Brain microvascular endothelial cell (primary cell): Measurements from ENCODE around the gene TFF3.
"Not testable (repeated sequence)": the region's sequence is repeated elsewhere in the genome, so short reads cannot be mapped to it uniquely, and the experiment has no call there.

Experiments used
- DNase-seq: peaks from one replicate; pipeline ENCODE4 v3.0.0-alpha.2; 2020
- H3K27ac ChIP-seq: fragments of 250-450 bp; sonication (Bioruptor Pico); 2 replicates; pipeline ENCODE4 v1.5.1; 2020; ENCODE audit warnings: mild to moderate bottlenecking, moderate library complexity
- H3K27me3 ChIP-seq: fragments of 250-450 bp; sonication (Bioruptor Pico); replicated peaks from 2 replicates; pipeline ENCODE4 v1.5.1; 2020; ENCODE audit warnings: mild to moderate bottlenecking
- H3K36me3 ChIP-seq: fragments of 250-450 bp; sonication (Bioruptor Pico); replicated peaks from 2 replicates; pipeline ENCODE4 v1.5.1; 2020; ENCODE audit warnings: mild to moderate bottlenecking
- H3K4me3 ChIP-seq: 2 replicates; pipeline ENCODE4 v1.5.1; 2011; ENCODE audit warnings: low read depth, mild to moderate bottlenecking, control low read depth, low read length, moderate library complexity
- CTCF ChIP-seq: IDR thresholded peaks from 2 replicates; pipeline ENCODE4 v1.5.1; 2011; ENCODE audit warnings: low read depth, mild to moderate bottlenecking, moderate library complexity, low read length, control low read depth, inconsistent platforms; ENCODE audit errors: missing control alignments
- in situ Hi-C: cut with HindIII; loops from 2 replicates; pipeline ENCODE4 v1.10.0; 2017; ENCODE audit warnings: low sequenced_read_pairs, low pct_ligation_motif_present

The TFF3 gene

DNA sequence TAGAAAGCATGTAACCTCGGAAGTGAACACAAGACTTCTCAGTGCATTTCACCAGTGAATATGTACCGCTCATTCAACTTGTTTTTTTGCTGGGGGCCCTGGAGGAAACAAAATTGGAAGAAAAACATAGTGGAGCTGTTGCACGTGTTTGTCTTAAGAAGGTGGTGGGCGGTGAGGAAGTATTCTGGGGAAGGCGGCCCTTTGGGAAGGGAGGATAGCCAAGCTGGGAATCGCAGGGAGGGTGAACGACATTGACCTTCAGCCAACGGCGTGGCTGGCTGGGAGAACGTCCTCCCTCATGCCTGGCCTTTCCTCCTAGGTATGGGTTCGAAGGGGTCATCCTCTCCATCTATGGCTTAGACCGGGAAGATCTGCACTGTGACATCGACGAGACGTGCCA, 19.4 kb downstream of the TFF3 start:
- Histone ChIP-seq H3K36me3 (no peaks in the 10 kb centered on the region), H3K27ac (no peak overlapping the region), H3K4me3 (no peak overlapping the region), H3K27me3 (no peaks in the 10 kb centered on the region)
- in situ Hi-C loops: no loop called here
- DNase-seq: no peak
- TF ChIP-seq CTCF: no peak

- Histone ChIP-seq H3K27ac (no peak overlapping the region), H3K27me3 (no peaks in the 10 kb centered on the region), H3K36me3 (no peaks in the 10 kb centered on the region), H3K4me3 (no peak overlapping the region)
- no peak for DNase-seq
- no peak for TF ChIP-seq CTCF
- in situ Hi-C loops: no loop called here
These were observed 20.8 kb downstream of the TFF3 start for GRCh38 chr21:42294273-42294880.

- no peaks in the 10 kb centered on the region for H3K36me3 ChIP-seq
- no peak for DNase-seq
- in situ Hi-C loops: no loop called here
- no peak overlapping the region for H3K4me3 ChIP-seq
- H3K27me3 ChIP-seq: no peaks in the 10 kb centered on the region
- no peak for TF ChIP-seq CTCF
- H3K27ac ChIP-seq: no peak overlapping the region
These were observed 21.4 kb downstream of the TFF3 start for GRCh38 chr21:42293649-42294272.

- DNase-seq, H3K27me3 ChIP-seq, in situ Hi-C loops, H3K4me3 ChIP-seq, H3K27ac ChIP-seq, H3K36me3 ChIP-seq: not testable (repeated sequence)
These were observed 22.6 kb downstream of the TFF3 start for GRCh38 chr21:42292563-42293142.

GRCh38 chr21:42291751-42292562, 23.3 kb downstream of the TFF3 start:
- no peak for TF ChIP-seq CTCF
- in situ Hi-C loops: no loop called here
- H3K4me3 ChIP-seq: no peak overlapping the region
- no peaks in the 10 kb centered on the region for H3K36me3 ChIP-seq
- no peaks in the 10 kb centered on the region for H3K27me3 ChIP-seq
- H3K27ac ChIP-seq: no peak overlapping the region
- no peak for DNase-seq
